Transverse colon (tissue), 4 donors: Measurements from ENCODE around the gene EIF2S2.

Source experiments
- CTCF ChIP-seq, 5 experiments: fragments of 200-600 bp in 3 of 5; fragments of 450-650 bp in 2 of 5; sonication (generic) in 3 of 5; IDR thresholded peaks; 1 replicate in 2 of 5; 2 replicates in 3 of 5; pipeline ENCODE4 v1.5.1; 2016 to 2017; ENCODE audit warnings: antibody characterized with exemption in 5 of 5, inconsistent platforms in 3 of 5, mild to moderate bottlenecking in 2 of 5, moderate library complexity in 1 of 5
- POLR2A ChIP-seq: fragments of 450-650 bp; IDR thresholded peaks from one replicate; pipeline ENCODE4 v1.6.1; 2016; ENCODE audit warnings: antibody characterized with exemption, mild to moderate bottlenecking, moderate library complexity
- POLR2AphosphoS5 ChIP-seq, 3 donors: sonication (generic); formaldehyde crosslinking; IDR thresholded peaks; one replicate each; pipeline ENCODE4 v1.6.1; 2016; ENCODE audit warnings: antibody characterized with exemption in 3 of 3

DNA sequence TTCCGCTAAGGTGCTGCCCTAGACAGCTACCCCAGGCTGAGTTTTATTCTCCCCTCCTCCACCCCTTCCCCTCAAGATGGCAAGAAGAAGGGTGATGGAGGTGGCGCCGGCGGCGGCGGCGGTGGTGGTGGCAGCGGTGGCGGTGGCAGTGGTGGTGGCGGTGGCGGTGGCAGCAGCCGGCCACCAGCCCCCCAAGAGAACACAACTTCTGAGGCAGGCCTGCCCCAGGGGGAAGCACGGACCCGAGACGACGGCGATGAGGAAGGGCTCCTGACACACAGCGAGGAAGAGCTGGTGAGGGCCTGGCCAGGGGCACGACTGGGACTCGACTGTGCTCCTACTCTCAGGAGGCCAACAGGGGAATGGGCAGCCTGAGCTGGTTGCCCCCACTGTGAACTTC, 35.1 kb downstream of the EIF2S2 start:
- TF ChIP-seq CTCF (IDR thresholded peaks at IDR 0.05) (no peak), POLR2A (no peak), POLR2AphosphoS5 (IDR thresholded peaks at IDR 0.05) (no peak)
